Measurements from ENCODE around the gene SPNS1.

The SPNS1 gene

GRCh38 chr16:29030086-29030840 lies 55.7 kb downstream of the SPNS1 start:
- no peak for DNase-seq
